Fibroblast of lung (primary cell): ENCODE results near the gene AQP2.

Experiments used
- CTCF ChIP-seq, 2 donors: IDR thresholded peaks in 1 of 2; conservative IDR thresholded peaks in 1 of 2; 1 replicate in 1 of 2; 2 replicates in 1 of 2; pipeline ENCODE4 v1.5.1; 2011 to 2012; ENCODE audit warnings: low read length in 2 of 2, control low read depth in 1 of 2, inconsistent platforms in 1 of 2, low read depth in 1 of 2, mild to moderate bottlenecking in 1 of 2
- EZH2 ChIP-seq: IDR thresholded peaks from 2 replicates; pipeline ENCODE4 v1.5.1; 2012; ENCODE audit warnings: low read length, control low read depth, mild to moderate bottlenecking; ENCODE audit errors: missing control alignments

- TF ChIP-seq CTCF (conservative IDR thresholded peaks at IDR 0.05 in 1 of 2, IDR thresholded peaks at IDR 0.05 in 1 of 2; ENCODE audit: low read depth in 1 of 2, low read length in 2 of 2) (no peak), EZH2 (no peak)
Observed at GRCh38 chr12:50003595-50003994, 53.1 kb downstream of the AQP2 start.
